K562 (cell line): ENCODE data around the gene SKOR1. TPM values are rescaled to one million over a fixed set of nuclear protein-coding genes. Genes with fewer than 3 reads are reported as not detected.
A peak's percentile ranks its signal among the peaks of the same experiment; 100 is the strongest.

Source experiments
- HSF4 ChIP-seq: fragments of 250-450 bp; sonication (Bioruptor Pico); IDR thresholded peaks from 2 replicates; pipeline ENCODE4 v2.1.2; 2022; ENCODE audit warnings: mild to moderate bottlenecking, moderate library complexity, borderline replicate concordance
- MTA1 ChIP-seq: fragments of 450-650 bp; IDR thresholded peaks from 2 replicates; pipeline ENCODE4 v1.6.1; 2017; ENCODE audit warnings: borderline replicate concordance
- PHB ChIP-seq: fragments of 250-450 bp; sonication (Bioruptor Pico); IDR thresholded peaks from 2 replicates; pipeline ENCODE4 v1.5.0; 2021
- ZFP91 ChIP-seq: sonication (generic); formaldehyde crosslinking; IDR thresholded peaks from 2 replicates; pipeline ENCODE4 v1.8.0; 2022; ENCODE audit warnings: mild to moderate bottlenecking, missing genetic modification reagents
- ZNF354B ChIP-seq: fragments of 250-450 bp; sonication (Bioruptor Pico); IDR thresholded peaks from 2 replicates; pipeline ENCODE4 v1.4.0; 2020
- ZNF77 ChIP-seq: fragments of 250-450 bp; sonication (Bioruptor Pico); IDR thresholded peaks from 2 replicates; pipeline ENCODE4 v1.5.0; 2020
- polyA plus RNA-seq, 8 experiments: library from polyadenylated mRNA; depleted of rRNA in 4 of 8; stranded (reverse) in 5 of 8; unstranded in 3 of 8; fragments of >200 nt; fragmentation: Nextera tagmentation in 2 of 8; fragmentation: Illumina TruSeq in 1 of 8; extraction: Ambion mirVana in 2 of 8; extraction: Trizol in 1 of 8; gene quantifications; 2 replicates each; pipeline versions ENCODE4 v1.2.1 to v1.2.3, GENCODE V29; 2011 to 2014; ENCODE audit warnings: inconsistent platforms in 1 of 8, missing spikeins in 1 of 8
- total RNA-seq, 7 experiments: library from RNA; depleted of rRNA in 6 of 7; stranded (reverse); fragments of >200 nt in 6 of 7; fragmentation: Illumina TruSeq in 2 of 7; extraction: Trizol in 2 of 7; gene quantifications; 2 replicates each; pipeline versions ENCODE4 v1.2.1 to v1.2.3, GENCODE V29; 2011 to 2021; ENCODE audit warnings: low replicate concordance in 1 of 7
- TF ChIP-seq, protein P1 (sequence below), 2 experiments: fragments of 450-650 bp in 1 of 2; sonication (generic) in 1 of 2; formaldehyde crosslinking in 1 of 2; IDR thresholded peaks; 2 replicates each; pipeline versions ENCODE4 v1.7.1 to v1.9.0; 2016 to 2022; ENCODE audit warnings: inconsistent platforms in 1 of 2, mild to moderate bottlenecking in 1 of 2, missing genetic modification reagents in 1 of 2
- TF ChIP-seq, protein P2 (sequence below): sonication (generic); formaldehyde crosslinking; IDR thresholded peaks from 2 replicates; pipeline ENCODE4 v1.8.0; 2023; ENCODE audit warnings: mild to moderate bottlenecking, missing genetic modification reagents
- TF ChIP-seq, protein P3 (sequence below): sonication (generic); formaldehyde crosslinking; IDR thresholded peaks from 2 replicates; pipeline ENCODE4 v1.8.1; 2023; ENCODE audit warnings: mild to moderate bottlenecking, missing genetic modification reagents

The SKOR1 gene
- total and polyA plus RNA-seq, 9 of the 15 experiments (the other 6 are each of a cell fraction or from before 2014, with no cell fraction given), result 0.04 to 0.41 (median 0.09) TPM; not detected in 3

DNA sequence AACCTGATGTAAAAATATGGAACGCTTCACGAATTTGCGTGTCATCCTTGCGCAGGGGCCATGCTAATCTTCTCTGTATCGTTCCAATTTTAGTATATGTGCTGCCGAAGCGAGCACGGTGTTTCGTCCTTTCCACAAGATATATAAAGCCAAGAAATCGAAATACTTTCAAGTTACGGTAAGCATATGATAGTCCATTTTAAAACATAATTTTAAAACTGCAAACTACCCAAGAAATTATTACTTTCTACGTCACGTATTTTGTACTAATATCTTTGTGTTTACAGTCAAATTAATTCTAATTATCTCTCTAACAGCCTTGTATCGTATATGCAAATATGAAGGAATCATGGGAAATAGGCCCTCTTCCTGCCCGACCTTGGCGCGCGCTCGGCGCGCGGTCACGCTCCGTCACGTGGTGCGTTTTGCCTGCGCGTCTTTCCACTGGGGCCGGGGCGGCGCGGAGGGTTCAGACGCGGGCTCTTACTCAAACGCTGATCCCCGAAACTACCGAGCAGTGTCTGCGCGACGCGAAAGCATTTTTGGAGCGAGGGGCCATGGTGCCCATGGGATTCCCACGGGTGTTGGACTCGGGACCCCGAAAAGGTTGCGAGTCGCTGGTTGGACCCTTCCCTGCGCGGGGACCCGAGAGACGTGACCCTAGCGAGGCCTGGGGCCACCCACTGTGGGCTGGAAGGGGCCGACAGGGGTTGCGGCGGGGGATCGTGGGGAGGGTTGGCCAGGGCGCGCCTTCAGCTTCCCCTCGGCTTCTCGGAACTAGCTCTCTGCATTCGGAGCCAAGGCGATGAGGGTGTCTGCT lies 14.8 kb downstream of the SKOR1 start, which contains the start of gene RNU6-1 (continued):
- TF ChIP-seq, protein P1, sequence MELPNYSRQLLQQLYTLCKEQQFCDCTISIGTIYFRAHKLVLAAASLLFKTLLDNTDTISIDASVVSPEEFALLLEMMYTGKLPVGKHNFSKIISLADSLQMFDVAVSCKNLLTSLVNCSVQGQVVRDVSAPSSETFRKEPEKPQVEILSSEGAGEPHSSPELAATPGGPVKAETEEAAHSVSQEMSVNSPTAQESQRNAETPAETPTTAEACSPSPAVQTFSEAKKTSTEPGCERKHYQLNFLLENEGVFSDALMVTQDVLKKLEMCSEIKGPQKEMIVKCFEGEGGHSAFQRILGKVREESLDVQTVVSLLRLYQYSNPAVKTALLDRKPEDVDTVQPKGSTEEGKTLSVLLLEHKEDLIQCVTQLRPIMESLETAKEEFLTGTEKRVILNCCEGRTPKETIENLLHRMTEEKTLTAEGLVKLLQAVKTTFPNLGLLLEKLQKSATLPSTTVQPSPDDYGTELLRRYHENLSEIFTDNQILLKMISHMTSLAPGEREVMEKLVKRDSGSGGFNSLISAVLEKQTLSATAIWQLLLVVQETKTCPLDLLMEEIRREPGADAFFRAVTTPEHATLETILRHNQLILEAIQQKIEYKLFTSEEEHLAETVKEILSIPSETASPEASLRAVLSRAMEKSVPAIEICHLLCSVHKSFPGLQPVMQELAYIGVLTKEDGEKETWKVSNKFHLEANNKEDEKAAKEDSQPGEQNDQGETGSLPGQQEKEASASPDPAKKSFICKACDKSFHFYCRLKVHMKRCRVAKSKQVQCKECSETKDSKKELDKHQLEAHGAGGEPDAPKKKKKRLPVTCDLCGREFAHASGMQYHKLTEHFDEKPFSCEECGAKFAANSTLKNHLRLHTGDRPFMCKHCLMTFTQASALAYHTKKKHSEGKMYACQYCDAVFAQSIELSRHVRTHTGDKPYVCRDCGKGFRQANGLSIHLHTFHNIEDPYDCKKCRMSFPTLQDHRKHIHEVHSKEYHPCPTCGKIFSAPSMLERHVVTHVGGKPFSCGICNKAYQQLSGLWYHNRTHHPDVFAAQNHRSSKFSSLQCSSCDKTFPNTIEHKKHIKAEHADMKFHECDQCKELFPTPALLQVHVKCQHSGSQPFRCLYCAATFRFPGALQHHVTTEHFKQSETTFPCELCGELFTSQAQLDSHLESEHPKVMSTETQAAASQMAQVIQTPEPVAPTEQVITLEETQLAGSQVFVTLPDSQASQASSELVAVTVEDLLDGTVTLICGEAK (IDR thresholded peaks at IDR 0.05), result peak; percentile 88
- TF ChIP-seq, protein P1 (CRISPR knock-in tag; IDR thresholded peaks at IDR 0.05), result no peak
- TF ChIP-seq ZFP91 (no peak), ZNF354B (CRISPR knock-in tag) (no peak), HSF4 (CRISPR knock-in tag) (no peak), ZNF77 (CRISPR knock-in tag) (no peak), MTA1 (peak; percentile 89), PHB (CRISPR knock-in tag) (peak; percentile 29; the same call in 1 of the 2 replicates)
- TF ChIP-seq, protein P2, sequence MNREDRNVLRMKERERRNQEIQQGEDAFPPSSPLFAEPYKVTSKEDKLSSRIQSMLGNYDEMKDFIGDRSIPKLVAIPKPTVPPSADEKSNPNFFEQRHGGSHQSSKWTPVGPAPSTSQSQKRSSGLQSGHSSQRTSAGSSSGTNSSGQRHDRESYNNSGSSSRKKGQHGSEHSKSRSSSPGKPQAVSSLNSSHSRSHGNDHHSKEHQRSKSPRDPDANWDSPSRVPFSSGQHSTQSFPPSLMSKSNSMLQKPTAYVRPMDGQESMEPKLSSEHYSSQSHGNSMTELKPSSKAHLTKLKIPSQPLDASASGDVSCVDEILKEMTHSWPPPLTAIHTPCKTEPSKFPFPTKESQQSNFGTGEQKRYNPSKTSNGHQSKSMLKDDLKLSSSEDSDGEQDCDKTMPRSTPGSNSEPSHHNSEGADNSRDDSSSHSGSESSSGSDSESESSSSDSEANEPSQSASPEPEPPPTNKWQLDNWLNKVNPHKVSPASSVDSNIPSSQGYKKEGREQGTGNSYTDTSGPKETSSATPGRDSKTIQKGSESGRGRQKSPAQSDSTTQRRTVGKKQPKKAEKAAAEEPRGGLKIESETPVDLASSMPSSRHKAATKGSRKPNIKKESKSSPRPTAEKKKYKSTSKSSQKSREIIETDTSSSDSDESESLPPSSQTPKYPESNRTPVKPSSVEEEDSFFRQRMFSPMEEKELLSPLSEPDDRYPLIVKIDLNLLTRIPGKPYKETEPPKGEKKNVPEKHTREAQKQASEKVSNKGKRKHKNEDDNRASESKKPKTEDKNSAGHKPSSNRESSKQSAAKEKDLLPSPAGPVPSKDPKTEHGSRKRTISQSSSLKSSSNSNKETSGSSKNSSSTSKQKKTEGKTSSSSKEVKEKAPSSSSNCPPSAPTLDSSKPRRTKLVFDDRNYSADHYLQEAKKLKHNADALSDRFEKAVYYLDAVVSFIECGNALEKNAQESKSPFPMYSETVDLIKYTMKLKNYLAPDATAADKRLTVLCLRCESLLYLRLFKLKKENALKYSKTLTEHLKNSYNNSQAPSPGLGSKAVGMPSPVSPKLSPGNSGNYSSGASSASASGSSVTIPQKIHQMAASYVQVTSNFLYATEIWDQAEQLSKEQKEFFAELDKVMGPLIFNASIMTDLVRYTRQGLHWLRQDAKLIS (CRISPR knock-in tag), result peak; percentile 74; the same call in 1 of the 2 replicates
- TF ChIP-seq, protein P3, sequence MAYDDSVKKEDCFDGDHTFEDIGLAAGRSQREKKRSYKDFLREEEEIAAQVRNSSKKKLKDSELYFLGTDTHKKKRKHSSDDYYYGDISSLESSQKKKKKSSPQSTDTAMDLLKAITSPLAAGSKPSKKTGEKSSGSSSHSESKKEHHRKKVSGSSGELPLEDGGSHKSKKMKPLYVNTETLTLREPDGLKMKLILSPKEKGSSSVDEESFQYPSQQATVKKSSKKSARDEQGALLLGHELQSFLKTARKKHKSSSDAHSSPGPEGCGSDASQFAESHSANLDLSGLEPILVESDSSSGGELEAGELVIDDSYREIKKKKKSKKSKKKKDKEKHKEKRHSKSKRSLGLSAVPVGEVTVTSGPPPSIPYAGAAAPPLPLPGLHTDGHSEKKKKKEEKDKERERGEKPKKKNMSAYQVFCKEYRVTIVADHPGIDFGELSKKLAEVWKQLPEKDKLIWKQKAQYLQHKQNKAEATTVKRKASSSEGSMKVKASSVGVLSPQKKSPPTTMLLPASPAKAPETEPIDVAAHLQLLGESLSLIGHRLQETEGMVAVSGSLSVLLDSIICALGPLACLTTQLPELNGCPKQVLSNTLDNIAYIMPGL (CRISPR knock-in tag), result peak; percentile 68; the same call in 1 of the 2 replicates
